Measurements from ENCODE around the gene MIER2.

MIER2 gene

GRCh38 chr19:341386-342127 lies 3.0 kb downstream of the MIER2 start:
- DNase-seq: peak in 2 of 42 donors; percentile 1 to 5
- intact Hi-C loops (cut with DNase I): no loop called here

- peak in 4 of 42 donors; percentile 6 to 38 (median 24) for DNase-seq
- intact Hi-C loops (cut with DNase I): no loop called here
These were observed 3.8 kb downstream of the MIER2 start for GRCh38 chr19:340620-341385.

GRCh38 chr19:339262-339887 lies 5.2 kb downstream of the MIER2 start:
- intact Hi-C loops (cut with DNase I): no loop called here

GRCh38 chr19:338421-338820 lies 6.2 kb downstream of the MIER2 start:
- intact Hi-C loops (cut with DNase I): no loop called here
- DNase-seq: peak in 1 of 42 donors; percentile 7

More at GRCh38 chr19:339262-339887, 5.2 kb downstream of the MIER2 start:
- peak in 1 of 42 donors; percentile 26 for DNase-seq

- intact Hi-C loops (cut with DNase I): no loop called here
- peak in 1 of 42 donors; percentile 32 for DNase-seq
These were observed 8.5 kb downstream of the MIER2 start for GRCh38 chr19:336067-336614.

GRCh38 chr19:335486-336066 lies 9.0 kb downstream of the MIER2 start:
- intact Hi-C loops (cut with DNase I): no loop called here
- no peak for DNase-seq

GRCh38 chr19:335072-335471 lies 9.5 kb downstream of the MIER2 start:
- peak in 1 of 42 donors; percentile 25 for DNase-seq
- intact Hi-C loops (cut with DNase I): no loop called here

GRCh38 chr19:334296-335071 lies 10.1 kb downstream of the MIER2 start:
- intact Hi-C loops (cut with DNase I): no loop called here

GRCh38 chr19:330503-330902 lies 14.1 kb downstream of the MIER2 start:
- intact Hi-C loops (cut with DNase I): no loop called here
- peak in 1 of 42 donors; percentile 13 for DNase-seq

More at GRCh38 chr19:334296-335071, 10.1 kb downstream of the MIER2 start:
- peak in 1 of 42 donors; percentile 33 for DNase-seq

GRCh38 chr19:329876-330275 lies 14.7 kb downstream of the MIER2 start:
- DNase-seq: no peak
- intact Hi-C loops (cut with DNase I): no loop called here

- intact Hi-C loops (cut with DNase I): no loop called here
- peak in 1 of 42 donors; percentile 10 for DNase-seq
These were observed 16.5 kb downstream of the MIER2 start for GRCh38 chr19:328025-328505.

GRCh38 chr19:327291-328024 lies 17.1 kb downstream of the MIER2 start:
- intact Hi-C loops (cut with DNase I): no loop called here
- peak in 3 of 42 donors; percentile 2 to 27 (median 6) for DNase-seq

- intact Hi-C loops (cut with DNase I): no loop called here
- DNase-seq: peak in 1 of 42 donors; percentile 29
These were observed 17.7 kb downstream of the MIER2 start for GRCh38 chr19:326871-327270.

GRCh38 chr19:325937-326565 lies 18.5 kb downstream of the MIER2 start:
- DNase-seq: peak in 1 of 42 donors; percentile 22
- intact Hi-C loops (cut with DNase I): no loop called here

- DNase-seq: peak in 1 of 42 donors; percentile 33
- intact Hi-C loops (cut with DNase I): no loop called here
These were observed 19.2 kb downstream of the MIER2 start for GRCh38 chr19:325173-325936.

- intact Hi-C loops (cut with DNase I): no loop called here
- peak in 1 of 42 donors; percentile 19 for DNase-seq
These were observed 19.9 kb downstream of the MIER2 start for GRCh38 chr19:324716-325115.
